Measurements from ENCODE around the gene GALNT12.

GALNT12 gene

DNA sequence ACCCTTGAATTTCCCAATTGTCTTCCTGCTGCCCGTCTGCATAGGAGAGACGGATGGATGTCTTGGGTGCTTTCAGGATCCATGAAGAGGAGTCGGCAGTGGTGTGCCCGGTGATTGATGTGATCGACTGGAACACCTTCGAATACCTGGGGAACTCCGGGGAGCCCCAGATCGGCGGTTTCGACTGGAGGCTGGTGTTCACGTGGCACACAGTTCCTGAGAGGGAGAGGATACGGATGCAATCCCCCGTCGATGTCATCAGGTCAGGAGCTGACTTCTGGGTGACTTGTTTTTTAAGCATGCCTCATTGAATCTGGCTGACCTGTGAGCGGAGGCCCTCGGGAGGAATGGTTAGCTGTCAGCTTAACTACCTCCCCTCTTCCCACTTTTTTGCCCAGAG, 24.2 kb downstream of the GALNT12 start:
- Histone ChIP-seq H3K27me3 (ENCODE audit: insufficient read depth, low read depth) (no peaks in the 10 kb centered on the region), H2AFZ (ENCODE audit: low read depth) (no peak overlapping the region), H3K4me3 (IDR thresholded peaks at IDR 0.05; ENCODE audit: insufficient read depth, low read depth, low read length) (no peak overlapping the region), H3K27ac (no peak overlapping the region), H3K36me3 (ENCODE audit: insufficient read depth) (no peaks in the 10 kb centered on the region), H4K20me1 (ENCODE audit: insufficient read depth) (no peaks in the 10 kb centered on the region), H3K79me2 (ENCODE audit: insufficient read depth, low read depth) (no peaks in the 10 kb centered on the region), H3K4me1 (ENCODE audit: low read depth, poor library complexity, severe bottlenecking) (no peaks in the 10 kb centered on the region), H3K4me2 (no peak overlapping the region), H3K9ac (no peak overlapping the region)
- TF ChIP-seq, protein P1, sequence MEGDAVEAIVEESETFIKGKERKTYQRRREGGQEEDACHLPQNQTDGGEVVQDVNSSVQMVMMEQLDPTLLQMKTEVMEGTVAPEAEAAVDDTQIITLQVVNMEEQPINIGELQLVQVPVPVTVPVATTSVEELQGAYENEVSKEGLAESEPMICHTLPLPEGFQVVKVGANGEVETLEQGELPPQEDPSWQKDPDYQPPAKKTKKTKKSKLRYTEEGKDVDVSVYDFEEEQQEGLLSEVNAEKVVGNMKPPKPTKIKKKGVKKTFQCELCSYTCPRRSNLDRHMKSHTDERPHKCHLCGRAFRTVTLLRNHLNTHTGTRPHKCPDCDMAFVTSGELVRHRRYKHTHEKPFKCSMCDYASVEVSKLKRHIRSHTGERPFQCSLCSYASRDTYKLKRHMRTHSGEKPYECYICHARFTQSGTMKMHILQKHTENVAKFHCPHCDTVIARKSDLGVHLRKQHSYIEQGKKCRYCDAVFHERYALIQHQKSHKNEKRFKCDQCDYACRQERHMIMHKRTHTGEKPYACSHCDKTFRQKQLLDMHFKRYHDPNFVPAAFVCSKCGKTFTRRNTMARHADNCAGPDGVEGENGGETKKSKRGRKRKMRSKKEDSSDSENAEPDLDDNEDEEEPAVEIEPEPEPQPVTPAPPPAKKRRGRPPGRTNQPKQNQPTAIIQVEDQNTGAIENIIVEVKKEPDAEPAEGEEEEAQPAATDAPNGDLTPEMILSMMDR (conservative IDR thresholded peaks at IDR 0.05; ENCODE audit: low read depth, low read length) = no peak

DNA sequence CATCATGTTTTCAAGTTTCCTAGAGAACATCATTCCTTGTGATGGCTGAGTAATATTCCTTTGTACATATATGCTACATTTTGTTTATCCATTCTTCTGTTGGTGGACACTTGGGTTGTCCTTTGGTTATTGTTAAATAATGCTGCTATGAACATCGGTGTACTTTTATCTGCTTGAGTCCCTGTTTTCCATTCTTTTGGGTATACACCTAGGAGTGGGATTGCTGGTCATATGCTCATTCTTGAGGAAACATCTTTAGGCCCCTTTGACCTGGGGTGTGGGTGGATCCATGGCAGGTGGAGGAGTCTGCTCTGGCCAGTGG, 25.3 kb downstream of the GALNT12 start:
- H3K27me3 ChIP-seq (ENCODE audit: insufficient read depth, low read depth) = no peaks in the 10 kb centered on the region
- TF ChIP-seq, protein P1 (conservative IDR thresholded peaks at IDR 0.05; ENCODE audit: low read depth, low read length) = no peak
- H2AFZ ChIP-seq (ENCODE audit: low read depth) = no peak overlapping the region
- no peaks in the 10 kb centered on the region for H3K36me3 ChIP-seq (ENCODE audit: insufficient read depth)
- no peak overlapping the region for H3K4me3 ChIP-seq (IDR thresholded peaks at IDR 0.05; ENCODE audit: insufficient read depth, low read depth, low read length)
- no peaks in the 10 kb centered on the region for H3K79me2 ChIP-seq (ENCODE audit: insufficient read depth, low read depth)
- H3K27ac ChIP-seq = no peak overlapping the region
- H4K20me1 ChIP-seq (ENCODE audit: insufficient read depth) = no peaks in the 10 kb centered on the region
- H3K4me2 ChIP-seq = no peak overlapping the region
- no peak overlapping the region for H3K9ac ChIP-seq
- no peaks in the 10 kb centered on the region for H3K4me1 ChIP-seq (ENCODE audit: low read depth, poor library complexity, severe bottlenecking)

DNA sequence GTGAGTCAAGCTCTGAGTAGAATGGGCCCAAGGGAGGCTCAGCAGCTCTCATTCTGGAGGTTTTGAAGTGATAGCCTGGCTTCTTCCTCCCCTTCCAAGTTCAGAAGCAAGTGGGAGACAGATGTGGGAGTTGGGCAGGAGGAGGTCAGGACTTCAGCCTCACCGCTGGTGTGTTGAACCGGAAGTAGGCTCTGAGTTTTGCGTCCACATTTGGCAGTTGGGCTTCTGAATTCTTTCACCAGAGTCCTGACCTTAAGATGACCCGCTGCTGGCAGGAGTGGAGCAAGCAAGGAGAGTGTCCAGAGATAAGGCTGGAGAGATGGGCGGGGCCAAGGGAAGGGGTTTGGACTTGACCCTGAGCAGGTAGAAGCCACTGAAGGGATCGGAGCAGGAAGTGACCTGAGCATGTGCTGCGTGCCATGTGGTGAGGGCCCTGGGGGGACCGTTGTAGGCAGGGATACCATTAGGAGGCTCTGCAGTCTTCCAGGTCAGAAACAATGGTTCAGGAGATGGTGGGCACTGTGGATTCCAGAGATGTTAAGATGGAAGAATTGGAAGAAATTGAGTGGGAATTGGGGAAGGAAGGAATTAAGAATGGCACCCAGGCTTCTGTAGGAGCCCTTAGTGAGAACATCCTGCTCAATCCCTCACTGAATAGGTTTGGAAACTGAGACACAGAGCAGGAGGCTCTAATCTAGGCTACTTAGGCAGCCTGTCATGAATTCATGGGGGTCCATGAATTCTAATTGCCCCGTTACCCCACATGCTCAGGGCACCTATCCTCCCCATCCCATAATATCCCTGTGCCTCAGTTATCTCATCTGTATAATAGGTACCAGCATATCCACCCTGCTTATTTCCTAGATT, 25.9 kb downstream of the GALNT12 start:
- Histone ChIP-seq H2AFZ (ENCODE audit: low read depth) (no peak overlapping the region), H3K4me2 (no peak overlapping the region), H4K20me1 (ENCODE audit: insufficient read depth) (no peaks in the 10 kb centered on the region), H3K27me3 (ENCODE audit: insufficient read depth, low read depth) (no peaks in the 10 kb centered on the region), H3K9ac (no peak overlapping the region), H3K79me2 (ENCODE audit: insufficient read depth, low read depth) (no peaks in the 10 kb centered on the region), H3K27ac (no peak overlapping the region), H3K4me1 (ENCODE audit: low read depth, poor library complexity, severe bottlenecking) (no peaks in the 10 kb centered on the region), H3K36me3 (ENCODE audit: insufficient read depth) (no peaks in the 10 kb centered on the region), H3K4me3 (IDR thresholded peaks at IDR 0.05; ENCODE audit: insufficient read depth, low read depth, low read length) (no peak overlapping the region)
- TF ChIP-seq, protein P1 (conservative IDR thresholded peaks at IDR 0.05; ENCODE audit: low read depth, low read length) = no peak

DNA sequence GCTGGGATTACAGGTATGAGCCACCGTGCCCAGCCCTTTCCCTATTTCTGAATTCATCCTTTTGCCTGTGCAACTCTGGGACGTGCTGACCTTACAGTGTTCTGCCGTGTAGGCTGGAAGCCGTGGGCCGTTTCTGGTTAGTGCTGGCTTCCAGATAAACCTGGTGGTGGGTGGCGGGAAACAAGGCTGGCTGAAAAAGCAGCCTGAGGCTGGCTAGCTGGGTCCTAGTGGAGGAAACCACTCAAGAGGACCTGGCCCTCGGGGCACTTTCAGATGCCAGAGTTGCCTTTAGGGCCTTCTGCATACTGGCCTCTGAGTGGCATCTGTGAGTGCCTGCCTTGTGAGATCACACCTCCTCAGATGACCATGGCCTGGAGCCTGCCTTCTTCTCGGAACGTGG, 26.9 kb downstream of the GALNT12 start:
- H3K79me2 ChIP-seq (ENCODE audit: insufficient read depth, low read depth) = no peaks in the 10 kb centered on the region
- no peaks in the 10 kb centered on the region for H3K36me3 ChIP-seq (ENCODE audit: insufficient read depth)
- H3K4me3 ChIP-seq (IDR thresholded peaks at IDR 0.05; ENCODE audit: insufficient read depth, low read depth, low read length) = no peak overlapping the region
- no peak overlapping the region for H3K27ac ChIP-seq
- no peak overlapping the region for H3K9ac ChIP-seq
- TF ChIP-seq, protein P1 (conservative IDR thresholded peaks at IDR 0.05; ENCODE audit: low read depth, low read length) = no peak
- no peak overlapping the region for H3K4me2 ChIP-seq
- no peaks in the 10 kb centered on the region for H3K27me3 ChIP-seq (ENCODE audit: insufficient read depth, low read depth)
- H3K4me1 ChIP-seq (ENCODE audit: low read depth, poor library complexity, severe bottlenecking) = no peaks in the 10 kb centered on the region
- H4K20me1 ChIP-seq (ENCODE audit: insufficient read depth) = no peaks in the 10 kb centered on the region
- no peak overlapping the region for H2AFZ ChIP-seq (ENCODE audit: low read depth)

Measured in KMS-11 (cell line).